ENCODE measurements around the gene TNFAIP3.
A peak's percentile ranks its signal among the peaks of the same experiment; 100 is the strongest.

Gene TNFAIP3

GRCh38 chr6:137863091-137863797 is 3.8 kb upstream of the TNFAIP3 start:
- DNase-seq (ENCODE audit: low read depth), result no peak
- H3K4me3 ChIP-seq (ENCODE audit: low read length), result no peak overlapping the region
- TF ChIP-seq CTCF (conservative IDR thresholded peaks at IDR 0.05; ENCODE audit: low read depth, low read length), result no peak

DNA sequence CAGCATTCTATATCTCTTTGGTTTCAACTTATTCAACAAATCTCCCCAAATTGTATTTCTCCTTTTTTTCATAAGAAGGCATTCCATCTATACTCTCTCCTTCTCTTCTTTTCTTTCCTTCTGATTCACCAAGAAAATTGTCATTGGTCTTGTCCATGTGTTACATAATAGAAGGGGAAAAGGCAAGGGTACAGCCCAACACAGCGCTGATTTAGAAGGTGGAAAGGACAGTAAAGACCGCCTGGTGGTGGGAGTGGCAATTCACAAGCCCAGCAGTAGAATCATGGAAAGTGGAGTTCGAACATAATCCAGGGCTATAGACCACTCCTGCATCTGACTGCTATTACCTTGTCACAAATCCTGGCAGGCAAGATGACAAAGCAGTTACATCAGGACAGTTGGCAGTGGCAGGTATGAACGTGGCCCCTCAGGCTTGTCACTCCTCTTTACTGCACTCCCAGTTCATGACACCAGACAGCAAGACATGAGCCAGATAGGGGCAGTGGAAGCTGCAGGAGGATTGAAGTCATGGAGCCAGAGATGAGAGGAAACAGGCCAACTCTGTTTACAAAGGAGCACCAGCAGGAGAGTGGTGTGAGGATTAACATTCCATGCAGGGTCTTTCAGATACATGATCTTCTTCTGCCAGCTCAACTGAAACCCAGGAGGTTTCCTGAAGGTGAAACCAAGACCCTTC is 2.1 kb upstream of the TNFAIP3 start:
- no peak for TF ChIP-seq CTCF (conservative IDR thresholded peaks at IDR 0.05; ENCODE audit: low read depth, low read length)
- DNase-seq (ENCODE audit: low read depth), result no peak
- H3K4me3 ChIP-seq (ENCODE audit: low read length), result no peak overlapping the region

- H3K4me3 ChIP-seq (ENCODE audit: low read length), result peak overlapping the region; percentile 58
- no peak for TF ChIP-seq CTCF (conservative IDR thresholded peaks at IDR 0.05; ENCODE audit: low read depth, low read length)
- no peak for DNase-seq (ENCODE audit: low read depth)
Observed at GRCh38 chr6:137866200-137866913, 702 bp upstream of the TNFAIP3 start.

DNA sequence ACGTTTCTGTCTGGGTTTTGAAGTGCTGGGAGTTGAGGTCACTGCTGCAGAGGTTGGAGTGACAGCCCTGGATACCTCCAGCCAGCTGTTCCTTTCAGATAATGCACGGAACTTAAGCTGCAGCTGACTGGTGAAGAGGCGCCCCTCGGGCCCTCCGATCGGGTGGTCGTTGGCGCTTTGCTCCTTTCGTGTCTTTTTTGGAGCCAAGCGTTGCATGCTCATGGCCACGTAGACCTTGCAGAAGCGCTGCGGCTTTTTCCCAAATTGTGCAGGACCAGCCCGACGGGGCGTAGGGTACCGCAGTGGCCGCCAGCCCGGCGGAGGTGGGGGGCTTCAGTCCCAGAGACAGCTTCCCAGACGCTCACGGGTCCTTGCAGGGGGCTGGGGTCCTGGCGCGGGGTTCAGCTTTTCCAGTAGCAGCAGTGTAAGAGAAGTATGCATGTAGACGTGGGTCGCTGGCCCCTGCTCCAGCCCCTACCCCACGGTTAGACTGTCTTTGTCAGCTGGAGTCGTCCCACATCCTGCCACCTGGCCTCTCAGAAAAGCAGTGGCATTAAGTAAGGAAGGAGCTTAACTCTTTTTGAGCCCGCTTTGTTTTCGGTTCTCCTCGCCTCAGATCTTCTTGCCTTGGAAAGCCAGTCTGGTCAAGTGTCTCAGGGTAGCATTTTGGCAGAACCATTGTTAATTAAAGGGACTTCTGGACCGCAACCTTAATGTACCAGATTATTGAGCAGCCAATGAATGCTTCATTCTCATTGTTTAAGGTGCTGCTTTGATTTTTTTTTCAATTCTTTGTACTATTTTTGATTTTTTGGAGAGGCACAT is 838 bp downstream of the TNFAIP3 start:
- DNase-seq (ENCODE audit: low read depth), result no peak
- no peak for TF ChIP-seq CTCF (conservative IDR thresholded peaks at IDR 0.05; ENCODE audit: low read depth, low read length)
- peak overlapping the region; percentile 51 for H3K4me3 ChIP-seq (ENCODE audit: low read length)

GRCh38 chr6:137868721-137869548 is 1.9 kb downstream of the TNFAIP3 start:
- no peak overlapping the region for H3K4me3 ChIP-seq (ENCODE audit: low read length)
- no peak for TF ChIP-seq CTCF (conservative IDR thresholded peaks at IDR 0.05; ENCODE audit: low read depth, low read length)
- no peak for DNase-seq (ENCODE audit: low read depth)
